Measurements from ENCODE around the gene TMEM132A.

DNA sequence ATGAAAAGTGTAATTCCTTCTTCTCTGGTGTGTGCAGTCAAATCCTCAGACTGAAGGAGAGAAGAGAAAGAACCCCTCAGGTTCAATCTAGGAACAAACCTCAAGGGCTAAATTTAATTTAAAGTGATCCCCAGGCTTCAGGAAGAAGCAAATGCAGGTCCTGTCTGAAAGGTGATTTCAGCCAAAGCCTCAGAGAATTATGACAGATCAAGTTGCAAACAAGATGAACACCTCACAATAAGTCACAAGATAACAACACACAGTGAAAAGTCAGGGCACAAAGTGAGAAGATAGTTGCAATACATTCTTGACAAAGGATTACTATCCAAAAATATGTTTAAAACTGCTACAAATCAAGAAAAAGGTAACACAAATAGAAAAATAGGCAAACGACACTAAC is 45.2 kb upstream of the TMEM132A start:
- TF ChIP-seq, protein P1, sequence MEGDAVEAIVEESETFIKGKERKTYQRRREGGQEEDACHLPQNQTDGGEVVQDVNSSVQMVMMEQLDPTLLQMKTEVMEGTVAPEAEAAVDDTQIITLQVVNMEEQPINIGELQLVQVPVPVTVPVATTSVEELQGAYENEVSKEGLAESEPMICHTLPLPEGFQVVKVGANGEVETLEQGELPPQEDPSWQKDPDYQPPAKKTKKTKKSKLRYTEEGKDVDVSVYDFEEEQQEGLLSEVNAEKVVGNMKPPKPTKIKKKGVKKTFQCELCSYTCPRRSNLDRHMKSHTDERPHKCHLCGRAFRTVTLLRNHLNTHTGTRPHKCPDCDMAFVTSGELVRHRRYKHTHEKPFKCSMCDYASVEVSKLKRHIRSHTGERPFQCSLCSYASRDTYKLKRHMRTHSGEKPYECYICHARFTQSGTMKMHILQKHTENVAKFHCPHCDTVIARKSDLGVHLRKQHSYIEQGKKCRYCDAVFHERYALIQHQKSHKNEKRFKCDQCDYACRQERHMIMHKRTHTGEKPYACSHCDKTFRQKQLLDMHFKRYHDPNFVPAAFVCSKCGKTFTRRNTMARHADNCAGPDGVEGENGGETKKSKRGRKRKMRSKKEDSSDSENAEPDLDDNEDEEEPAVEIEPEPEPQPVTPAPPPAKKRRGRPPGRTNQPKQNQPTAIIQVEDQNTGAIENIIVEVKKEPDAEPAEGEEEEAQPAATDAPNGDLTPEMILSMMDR (IDR thresholded peaks at IDR 0.05) = no peak
- no peak for TF ChIP-seq EZH2phosphoT487 (IDR thresholded peaks at IDR 0.05)
